Fibroblast of skin of left biceps (primary cell): ENCODE results near the gene KRTAP10-9.
"Not testable (repeated sequence)": the region's sequence is repeated elsewhere in the genome, so short reads cannot be mapped to it uniquely, and the experiment has no call there.

Source experiments
- DNase-seq, 2 experiments: peaks; one replicate each; pipeline ENCODE4 v3.0.0-alpha.2; 2013; ENCODE audit warnings: low read depth in 2 of 2

KRTAP10-9 gene

DNA sequence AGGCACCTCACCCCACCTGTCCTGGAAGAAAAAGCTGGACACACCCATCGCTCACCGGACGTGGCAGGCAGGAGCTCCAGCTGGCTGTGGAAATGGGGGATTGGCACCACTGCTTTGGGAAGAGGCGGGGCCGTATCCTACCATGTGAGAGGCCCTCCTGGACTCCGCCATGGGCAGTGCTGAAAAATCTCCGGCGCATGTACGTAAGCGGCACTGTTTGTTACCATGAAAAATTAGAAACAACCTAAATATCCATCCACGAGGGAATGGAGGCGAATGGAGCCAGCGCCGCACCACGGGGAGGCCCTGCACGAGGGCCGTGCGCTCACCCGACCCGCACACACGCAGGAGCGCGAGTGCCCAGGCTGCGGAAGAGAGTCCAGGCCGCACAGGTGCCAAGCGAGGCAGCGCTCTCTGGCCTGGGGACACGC is 11.9 kb upstream of the KRTAP10-9 start:
- DNase-seq: no peak

DNA sequence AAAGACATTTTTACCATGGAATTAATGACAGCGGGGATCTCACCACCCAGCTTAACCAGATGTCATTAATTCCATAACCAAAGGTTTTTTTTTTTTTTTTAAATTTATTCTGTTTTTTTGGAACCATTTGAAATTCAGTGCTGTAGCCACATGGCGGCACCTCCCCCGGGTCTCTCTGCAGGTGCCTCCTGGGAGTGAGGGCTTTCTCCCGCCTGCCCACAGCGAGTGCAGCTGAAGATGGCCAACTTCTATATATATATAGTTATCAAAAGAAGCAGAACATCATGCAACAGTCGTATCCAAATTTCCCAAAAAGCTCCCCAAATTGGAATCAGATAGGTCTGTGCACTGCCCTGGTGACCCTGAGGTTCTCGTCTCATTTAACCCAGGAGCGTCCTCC is 11.4 kb upstream of the KRTAP10-9 start:
- DNase-seq: no peak

GRCh38 chr21:44615911-44616590 is 10.8 kb upstream of the KRTAP10-9 start:
- no peak for DNase-seq

GRCh38 chr21:44616591-44616926 is 10.3 kb upstream of the KRTAP10-9 start:
- no peak for DNase-seq

GRCh38 chr21:44617071-44617501 is 9.8 kb upstream of the KRTAP10-9 start:
- DNase-seq: no peak

DNA sequence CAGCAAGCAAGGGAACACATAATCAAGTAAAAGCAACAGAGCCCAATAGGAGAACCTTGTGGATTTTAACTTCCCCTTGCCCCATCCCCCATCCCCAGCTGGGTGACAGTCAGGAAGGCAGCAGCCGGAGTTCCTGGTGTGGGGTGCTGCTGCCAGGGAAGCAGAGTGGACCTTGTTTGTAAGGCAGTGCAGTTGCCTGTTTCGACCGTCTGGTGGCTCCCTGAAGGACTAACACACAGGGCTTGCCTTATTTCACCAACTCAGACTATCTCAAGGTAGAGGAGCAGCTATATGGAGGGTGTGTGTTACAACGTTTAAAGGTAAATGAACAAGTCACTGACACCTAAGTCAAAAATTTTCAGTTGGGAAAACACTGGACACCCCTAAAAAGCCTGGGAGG is 8.4 kb upstream of the KRTAP10-9 start:
- no peak for DNase-seq

- no peak for DNase-seq
These were observed 8.0 kb upstream of the KRTAP10-9 start for GRCh38 chr21:44618909-44619308.

DNA sequence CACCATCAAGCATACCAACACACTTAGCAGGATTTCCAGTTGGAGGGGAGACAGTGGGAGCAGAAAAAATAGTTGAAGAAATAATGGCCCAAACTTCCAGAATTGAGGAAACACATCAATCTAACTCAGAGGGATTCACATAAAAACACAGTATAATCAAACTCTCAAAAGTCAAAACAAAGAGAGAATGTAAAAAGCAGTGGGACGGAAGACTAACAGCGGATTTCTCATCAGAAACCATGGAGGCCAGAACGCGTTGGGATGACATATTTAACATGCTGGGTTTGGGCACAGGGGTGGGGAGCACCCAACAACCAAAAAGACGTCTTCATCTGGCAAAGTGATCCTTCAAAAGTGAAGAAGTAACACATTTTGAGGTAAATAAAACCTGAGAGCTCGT is 7.0 kb upstream of the KRTAP10-9 start:
- no peak for DNase-seq

DNA sequence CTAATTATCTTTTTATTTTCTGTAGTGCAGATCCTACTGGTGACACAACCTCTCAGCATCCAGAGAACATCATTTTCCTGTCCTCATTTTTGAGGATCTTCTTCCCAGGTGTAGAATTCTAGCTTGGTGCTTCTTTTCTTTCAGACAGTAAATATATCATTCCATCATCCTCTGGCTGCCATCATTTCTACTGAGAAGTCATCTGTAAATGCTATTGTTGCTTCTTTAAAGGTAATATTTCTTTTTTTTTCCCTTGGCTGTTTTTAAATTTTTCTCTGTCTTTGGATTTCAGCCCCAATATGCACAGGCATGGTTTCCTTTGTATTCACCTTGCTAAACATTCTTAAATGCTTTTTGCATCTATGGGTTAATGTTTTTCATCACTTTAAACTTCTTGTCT is 3.3 kb upstream of the KRTAP10-9 start:
- DNase-seq: no peak

DNA sequence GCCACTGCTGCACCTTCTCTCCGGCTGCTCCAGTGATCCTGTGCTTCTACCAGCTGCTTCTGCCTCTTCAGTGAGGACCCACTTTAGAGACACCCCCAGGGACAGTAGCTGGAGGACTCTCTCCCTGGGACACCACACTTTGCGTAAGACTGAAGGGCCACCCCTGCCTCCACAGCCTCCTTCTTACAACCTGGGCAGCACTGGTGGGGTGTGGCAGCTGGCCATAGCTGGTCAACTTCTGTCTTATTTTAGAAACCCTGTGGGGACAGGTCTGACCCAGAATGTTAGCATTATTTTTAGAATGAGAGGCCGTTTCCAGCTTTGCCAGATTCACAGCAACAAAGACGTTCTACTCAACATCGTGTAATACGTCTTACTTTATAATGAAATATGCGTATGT is 1.1 kb upstream of the KRTAP10-9 start:
- DNase-seq: no peak

GRCh38 chr21:44626262-44626661 is 631 bp upstream of the KRTAP10-9 start:
- DNase-seq: no peak

GRCh38 chr21:44627181-44627822 is 409 bp downstream of the KRTAP10-9 start:
- DNase-seq: not testable (repeated sequence)

GRCh38 chr21:44627831-44628233 is 939 bp downstream of the KRTAP10-9 start:
- DNase-seq: not testable (repeated sequence)

GRCh38 chr21:44628707-44629391 is 2.0 kb downstream of the KRTAP10-9 start:
- no peak for DNase-seq

DNA sequence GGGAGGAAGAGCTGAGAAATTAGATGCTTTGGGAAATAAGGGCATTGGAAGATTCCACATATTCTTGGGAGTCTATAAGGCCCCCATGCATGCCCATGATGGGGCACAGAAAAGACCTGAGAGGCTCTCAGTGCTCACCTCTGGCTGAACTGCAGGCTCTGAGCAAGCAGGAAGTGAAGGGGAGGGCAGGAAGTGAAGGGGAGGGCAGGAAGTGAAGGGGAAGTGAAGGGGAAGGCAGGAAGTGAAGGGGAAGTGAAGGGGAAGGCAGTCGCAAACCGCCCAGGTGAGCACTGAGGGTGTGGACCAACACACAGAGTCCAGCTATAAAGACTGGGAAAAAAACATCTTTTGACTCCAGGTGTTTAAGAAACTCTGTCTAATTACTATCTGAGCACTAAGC is 3.5 kb downstream of the KRTAP10-9 start:
- DNase-seq: no peak

GRCh38 chr21:44632067-44632466 is 5.2 kb downstream of the KRTAP10-9 start:
- no peak for DNase-seq

- DNase-seq: no peak
These were observed 9.5 kb downstream of the KRTAP10-9 start for GRCh38 chr21:44636209-44637017.

- DNase-seq: no peak
These were observed 10.3 kb downstream of the KRTAP10-9 start, which contains the start of gene KRTAP10-10 for GRCh38 chr21:44637018-44637850. Gene KRTAP10-10 (plus strand): TSS chr21:44637356. CDS start chr21:44637418, 62 bp downstream.

- not testable (repeated sequence) for DNase-seq
These were observed 11.0 kb downstream of the KRTAP10-9 start for GRCh38 chr21:44637851-44638348.

- not testable (repeated sequence) for DNase-seq
These were observed 11.8 kb downstream of the KRTAP10-9 start for GRCh38 chr21:44638506-44639330.
